Urinary bladder (tissue), 4 donors: ENCODE data around the gene GABRB3. TPM values are rescaled to one million over a fixed set of nuclear protein-coding genes. Genes with fewer than 3 reads are reported as not detected.
A peak's percentile ranks its signal among the peaks of the same experiment; 100 is the strongest.

Experiments used
- DNase-seq: peaks from one replicate; pipeline ENCODE4 v3.0.0-alpha.2; 2015; ENCODE audit errors: extremely low spot score
- H3K27ac ChIP-seq: one replicate; pipeline ENCODE4 v1.5.1; 2013; ENCODE audit warnings: low read depth, mild to moderate bottlenecking, moderate library complexity
- H3K36me3 ChIP-seq: one replicate; pipeline ENCODE4 v1.6.1; 2013; ENCODE audit warnings: mild to moderate bottlenecking, moderate library complexity; ENCODE audit not compliant: insufficient read depth
- H3K4me1 ChIP-seq: one replicate; pipeline ENCODE4 v1.6.1; 2013; ENCODE audit warnings: mild to moderate bottlenecking, moderate library complexity; ENCODE audit not compliant: insufficient read depth
- H3K4me3 ChIP-seq: one replicate; pipeline ENCODE4 v1.5.1; 2013; ENCODE audit warnings: low read depth, low read length
- WGBS: extraction: QIAGEN DNeasy Blood & Tissue Kit; methylation state at CpG from one replicate; pipeline ENCODE4 v1.1.7; 2013; 5-methylcytosine and 5-hydroxymethylcytosine counted together
- polyA plus RNA-seq: library from polyadenylated mRNA; stranded (reverse); fragments of 200-250 nt; gene quantifications from one replicate; pipeline ENCODE4 v1.2.3, GENCODE V29; 2013
- total RNA-seq: library from RNA; depleted of rRNA; stranded (reverse); fragments of >200 nt; gene quantifications from one replicate; pipeline ENCODE4 v1.2.3, GENCODE V29; 2014
- donor health status: healthy with polysubstance abuse.
- donor health status: healthy.

Gene GABRB3
- total RNA-seq (2.3 TPM), polyA plus RNA-seq (2.5 TPM)

GRCh38 chr15:26772154-26773066, at the start of gene GABRB3:
Gene GABRB3 (minus strand): TSS chr15:26773066.
- H3K4me3 ChIP-seq: peak within 1 kb of the TSS; percentile 69
- no peak within 1 kb of the TSS for H3K27ac ChIP-seq
- no peaks in the 10 kb centered on the region for H3K36me3 ChIP-seq
- WGBS: under 1% methylated on average over 107 of the region's 112 CpGs
- no peaks in the 10 kb centered on the region for H3K4me1 ChIP-seq
- DNase-seq: no peak

GRCh38 chr15:26807517-26808427, 34.9 kb upstream of the GABRB3 start:
- H3K36me3 ChIP-seq: no peaks in the 10 kb centered on the region
- H3K4me3 ChIP-seq: no peak overlapping the region
- no peak for DNase-seq
- no peaks in the 10 kb centered on the region for H3K4me1 ChIP-seq
- H3K27ac ChIP-seq: no peak overlapping the region
- WGBS: 60% methylated on average over 15 of the region's 15 CpGs

DNA sequence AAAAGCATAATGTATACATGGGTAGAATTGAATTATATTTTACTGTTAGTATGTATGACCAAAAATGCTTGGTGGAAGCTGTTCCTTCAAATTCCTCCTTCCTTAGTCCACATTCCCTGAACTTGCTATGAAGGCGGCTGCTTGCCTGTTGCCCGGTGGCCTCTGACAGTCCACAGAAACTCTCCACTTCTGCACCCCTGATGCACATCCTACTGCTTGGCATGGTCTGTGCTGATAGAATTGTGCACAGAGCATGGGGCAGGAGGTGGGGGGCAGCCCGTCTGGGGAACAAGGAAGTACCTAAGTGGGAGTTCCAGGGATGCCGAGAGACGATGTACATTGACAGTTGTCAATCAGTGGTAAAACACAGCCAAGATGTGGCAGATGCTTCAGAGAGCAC, 33.7 kb upstream of the GABRB3 start:
- H3K4me1 ChIP-seq: no peaks in the 10 kb centered on the region
- 82% methylated on average over 5 of the region's 5 CpGs for WGBS

GRCh38 chr15:26806151-26806550, 33.3 kb upstream of the GABRB3 start:
- no peaks in the 10 kb centered on the region for H3K4me1 ChIP-seq
- DNase-seq: no peak
- H3K27ac ChIP-seq: no peak overlapping the region
- H3K36me3 ChIP-seq: no peaks in the 10 kb centered on the region
- H3K4me3 ChIP-seq: no peak overlapping the region
- 45% methylated on average over 4 of the region's 4 CpGs for WGBS

More for the DNA sequence above, 33.7 kb upstream of the GABRB3 start:
- no peak for DNase-seq
- H3K4me3 ChIP-seq: no peak overlapping the region
- H3K36me3 ChIP-seq: no peaks in the 10 kb centered on the region
- no peak overlapping the region for H3K27ac ChIP-seq

GRCh38 chr15:26805470-26805869, 32.6 kb upstream of the GABRB3 start:
- WGBS: 78% methylated on average over 5 of the region's 5 CpGs
- Histone ChIP-seq H3K4me1 (no peaks in the 10 kb centered on the region), H3K27ac (no peak overlapping the region), H3K36me3 (no peaks in the 10 kb centered on the region), H3K4me3 (no peak overlapping the region)
- no peak for DNase-seq

DNA sequence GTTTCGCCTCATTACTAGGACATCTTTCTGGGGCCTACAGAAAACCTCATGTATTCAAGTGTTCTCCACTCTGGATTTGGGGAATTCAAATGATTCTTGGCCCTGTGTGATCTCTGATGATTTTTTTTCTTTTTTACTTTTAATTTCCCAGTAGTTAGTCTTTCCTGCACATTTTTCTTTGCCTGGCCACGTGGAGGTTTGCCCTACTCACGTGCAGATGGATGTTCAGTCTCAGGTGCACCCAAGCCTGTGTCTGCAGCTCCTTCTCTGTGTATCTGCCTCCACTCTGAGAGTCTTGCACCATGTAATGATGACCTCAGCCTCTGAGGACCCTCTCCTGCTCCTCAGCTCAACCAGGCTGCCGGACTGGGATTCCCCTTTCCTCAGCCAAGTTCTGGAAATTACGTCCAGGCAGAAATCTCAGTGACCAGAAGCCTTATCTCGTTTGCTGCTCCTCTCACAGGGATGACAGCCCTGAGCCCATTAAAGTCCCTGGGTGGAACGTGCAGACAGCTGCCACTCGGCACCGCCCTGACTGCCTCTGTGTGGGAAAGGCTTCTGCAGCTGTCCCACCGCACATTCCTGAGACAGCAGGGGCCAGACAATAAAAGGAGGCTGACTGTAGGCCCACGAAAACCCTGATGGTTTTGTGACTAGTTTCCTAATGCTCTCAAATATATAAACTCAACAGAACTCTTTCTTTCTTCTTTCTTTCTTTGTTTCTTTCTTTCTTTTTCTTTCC, 31.4 kb upstream of the GABRB3 start:
- H3K36me3 ChIP-seq: no peaks in the 10 kb centered on the region
- 50% methylated on average over 11 of the region's 11 CpGs for WGBS
- H3K27ac ChIP-seq: no peak overlapping the region
- no peaks in the 10 kb centered on the region for H3K4me1 ChIP-seq
- no peak for DNase-seq
- no peak overlapping the region for H3K4me3 ChIP-seq

GRCh38 chr15:26790118-26790517, 17.3 kb upstream of the GABRB3 start:
- WGBS: 85% methylated on average over 8 of the region's 8 CpGs
- Histone ChIP-seq H3K4me1 (no peaks in the 10 kb centered on the region), H3K36me3 (no peaks in the 10 kb centered on the region)

GRCh38 chr15:26781816-26782215, 8.9 kb upstream of the GABRB3 start:
- no peak for DNase-seq
- Histone ChIP-seq H3K4me1 (no peaks in the 10 kb centered on the region), H3K27ac (no peak overlapping the region), H3K36me3 (no peaks in the 10 kb centered on the region), H3K4me3 (no peak overlapping the region)
- WGBS: 88% methylated on average over 24 of the region's 24 CpGs

More at GRCh38 chr15:26790118-26790517, 17.3 kb upstream of the GABRB3 start:
- no peak overlapping the region for H3K4me3 ChIP-seq
- no peak overlapping the region for H3K27ac ChIP-seq
- no peak for DNase-seq

GRCh38 chr15:26773917-26774316, 1.1 kb upstream of the GABRB3 start:
- no peak for DNase-seq
- H3K4me1 ChIP-seq: no peaks in the 10 kb centered on the region
- H3K36me3 ChIP-seq: no peaks in the 10 kb centered on the region
- H3K4me3 ChIP-seq: peak overlapping the region; percentile 69
- 11% methylated on average over 8 of the region's 8 CpGs for WGBS
- no peak overlapping the region for H3K27ac ChIP-seq

- WGBS: under 1% methylated on average over 83 of the region's 102 CpGs
- Histone ChIP-seq H3K4me3 (peak overlapping the region; percentile 69), H3K36me3 (no peaks in the 10 kb centered on the region), H3K4me1 (no peaks in the 10 kb centered on the region), H3K27ac (no peak overlapping the region)
- DNase-seq: no peak
Observed at GRCh38 chr15:26773067-26773877, 406 bp upstream of the GABRB3 start.

- WGBS: 1% methylated on average over 32 of the region's 32 CpGs
- no peaks in the 10 kb centered on the region for H3K4me1 ChIP-seq
- no peak for DNase-seq
- H3K27ac ChIP-seq: no peak overlapping the region
- peak overlapping the region; percentile 69 for H3K4me3 ChIP-seq
- H3K36me3 ChIP-seq: no peaks in the 10 kb centered on the region
Observed at GRCh38 chr15:26771578-26772153, 1.2 kb downstream of the GABRB3 start.

DNA sequence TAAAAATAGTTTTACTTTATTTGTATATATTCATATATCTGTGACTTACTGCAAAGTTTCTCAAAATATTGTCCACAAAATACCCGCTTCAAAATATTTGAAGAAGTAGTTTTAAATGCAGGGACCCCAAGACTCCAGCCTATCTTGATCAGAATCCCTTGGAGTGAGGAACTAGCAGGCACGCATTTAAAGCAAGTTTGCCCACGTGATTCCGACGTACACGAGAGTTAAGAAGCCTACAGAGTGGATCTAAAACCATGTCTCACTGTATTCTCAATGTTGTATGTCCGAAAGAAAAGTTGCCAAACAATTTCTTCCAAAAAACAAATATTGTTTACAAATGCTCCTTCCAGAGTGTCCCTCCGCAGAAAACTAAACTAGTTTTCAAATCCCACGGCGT, 1.7 kb downstream of the GABRB3 start:
- 17% methylated on average over 10 of the region's 10 CpGs for WGBS
- no peak overlapping the region for H3K27ac ChIP-seq
- DNase-seq: no peak
- no peaks in the 10 kb centered on the region for H3K4me1 ChIP-seq
- H3K4me3 ChIP-seq: no peak overlapping the region
- H3K36me3 ChIP-seq: no peaks in the 10 kb centered on the region
